Fibroblast of lung (primary cell): Measurements from ENCODE around the gene ETS2. TPM values are rescaled to one million over a fixed set of nuclear protein-coding genes. Genes with fewer than 3 reads are reported as not detected.

Source experiments
- DNase-seq, 2 donors: peaks; one replicate each; pipeline versions ENCODE4 v3.0.0 to v3.0.0-alpha.2; 2010; ENCODE audit warnings: low read depth in 2 of 2
- H2AFZ ChIP-seq: 2 replicates; pipeline ENCODE4 v1.5.1; 2012; ENCODE audit warnings: low read length, control low read depth, inconsistent platforms
- H3K27ac ChIP-seq: 2 replicates; pipeline ENCODE4 v1.5.1; 2011; ENCODE audit warnings: low read length, control low read depth; ENCODE audit not compliant: insufficient read depth
- H3K27me3 ChIP-seq: 2 replicates; pipeline ENCODE4 v1.5.1; 2011; ENCODE audit warnings: mild to moderate bottlenecking, low read length; ENCODE audit not compliant: control insufficient read depth, insufficient read depth
- H3K36me3 ChIP-seq: 2 replicates; pipeline ENCODE4 v1.5.1; 2011; ENCODE audit warnings: low read length; ENCODE audit not compliant: control insufficient read depth, insufficient read depth
- H3K4me1 ChIP-seq: 2 replicates; pipeline ENCODE4 v1.5.1; 2011; ENCODE audit warnings: low read length; ENCODE audit not compliant: control insufficient read depth, insufficient read depth; ENCODE audit errors: extremely low read depth
- H3K4me2 ChIP-seq: 2 replicates; pipeline ENCODE4 v1.5.1; 2011; ENCODE audit warnings: low read length, control low read depth; ENCODE audit not compliant: insufficient read depth; ENCODE audit errors: extremely low read depth
- H3K4me3 ChIP-seq, 4 experiments: fragments of 200-600 bp in 1 of 4; sonication (generic) in 1 of 4; replicated peaks in 1 of 4; 2 replicates each; pipeline ENCODE4 v1.5.1; 2011 to 2016; ENCODE audit warnings: low read length in 4 of 4, low read depth in 3 of 4, mild to moderate bottlenecking in 3 of 4, control low read depth in 2 of 4, inconsistent platforms in 1 of 4, mixed read lengths in 1 of 4; ENCODE audit not compliant: insufficient read depth in 1 of 4; ENCODE audit errors: control extremely low read depth in 1 of 4
- H3K79me2 ChIP-seq: 2 replicates; pipeline ENCODE4 v1.5.1; 2012; ENCODE audit warnings: mild to moderate bottlenecking, low read length, inconsistent platforms; ENCODE audit not compliant: control insufficient read depth, insufficient read depth
- H3K9ac ChIP-seq: 2 replicates; pipeline ENCODE4 v1.5.1; 2011; ENCODE audit warnings: mild to moderate bottlenecking, low read length, control low read depth; ENCODE audit not compliant: insufficient read depth
- H3K9me3 ChIP-seq: 2 replicates; pipeline ENCODE4 v1.5.1; 2012; ENCODE audit warnings: low read depth, low read length; ENCODE audit not compliant: control insufficient read depth, insufficient read depth
- H4K20me1 ChIP-seq: 2 replicates; pipeline ENCODE4 v1.5.1; 2011; ENCODE audit warnings: low read length; ENCODE audit not compliant: control insufficient read depth, insufficient read depth; ENCODE audit errors: extremely low read depth
- EZH2 ChIP-seq: IDR thresholded peaks from 2 replicates; pipeline ENCODE4 v1.5.1; 2012; ENCODE audit warnings: low read length, control low read depth, mild to moderate bottlenecking; ENCODE audit errors: missing control alignments
- polyA plus RNA-seq, 2 donors: library from polyadenylated mRNA; depleted of rRNA in 1 of 2; stranded (reverse) in 1 of 2; unstranded in 1 of 2; fragments of >200 nt; gene quantifications; 2 replicates each; pipeline ENCODE4 v1.2.1, GENCODE V29; 2011 to 2012; ENCODE audit warnings: missing spikeins in 1 of 2
- total RNA-seq: library from RNA; depleted of rRNA; stranded (reverse); fragments of >200 nt; gene quantifications from 2 replicates; pipeline ENCODE4 v1.2.1, GENCODE V29; 2014
- TF ChIP-seq, protein P1 (sequence below), 2 donors: IDR thresholded peaks in 1 of 2; conservative IDR thresholded peaks in 1 of 2; 1 replicate in 1 of 2; 2 replicates in 1 of 2; pipeline ENCODE4 v1.5.1; 2011 to 2012; ENCODE audit warnings: low read length in 2 of 2, control low read depth in 1 of 2, inconsistent platforms in 1 of 2, low read depth in 1 of 2, mild to moderate bottlenecking in 1 of 2

The ETS2 gene
- total and polyA plus RNA-seq, 2 donors (not counting 1 experiment from before 2014, with no cell fraction given): 28.0 to 77.3 TPM

DNA sequence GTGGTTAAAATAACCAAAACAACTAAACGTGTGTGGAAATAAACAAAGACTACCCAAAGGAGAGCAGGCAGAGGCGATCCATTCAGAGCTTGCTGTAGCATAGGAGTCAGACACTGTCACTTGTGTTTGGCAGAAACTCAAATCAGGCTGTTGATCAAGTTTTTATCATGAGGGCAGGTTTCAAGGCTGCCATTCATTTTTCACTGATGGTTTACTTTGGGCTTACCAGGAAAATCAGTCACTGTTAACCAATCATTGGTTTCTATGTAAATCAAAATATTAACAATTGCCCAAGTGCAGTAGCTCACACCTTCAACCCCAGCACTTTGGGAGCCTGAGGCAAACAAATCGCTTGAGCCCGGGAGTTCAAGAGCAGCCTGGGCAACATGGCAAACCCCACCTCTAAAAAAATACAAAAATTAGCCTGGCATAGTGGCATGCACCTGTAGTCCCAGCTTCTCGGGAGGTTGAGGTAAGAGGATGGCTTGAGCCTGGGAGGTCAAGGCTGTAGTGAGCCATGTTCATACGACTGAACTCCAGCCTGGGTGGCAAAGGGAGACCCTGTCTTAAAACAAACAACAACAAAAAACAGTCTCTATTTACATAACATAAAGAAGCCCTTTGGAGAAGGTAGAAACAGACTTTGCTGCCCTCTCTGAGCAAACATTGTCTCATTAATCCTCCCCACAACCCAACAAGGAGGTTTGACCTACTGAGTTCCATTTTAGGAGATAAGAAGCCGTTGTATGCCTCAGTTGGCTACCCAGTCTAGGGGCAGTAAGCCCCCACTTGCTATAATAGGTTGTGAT is 21.1 kb upstream of the ETS2 start:
- H3K9me3 ChIP-seq: no peaks in the 10 kb centered on the region

DNA sequence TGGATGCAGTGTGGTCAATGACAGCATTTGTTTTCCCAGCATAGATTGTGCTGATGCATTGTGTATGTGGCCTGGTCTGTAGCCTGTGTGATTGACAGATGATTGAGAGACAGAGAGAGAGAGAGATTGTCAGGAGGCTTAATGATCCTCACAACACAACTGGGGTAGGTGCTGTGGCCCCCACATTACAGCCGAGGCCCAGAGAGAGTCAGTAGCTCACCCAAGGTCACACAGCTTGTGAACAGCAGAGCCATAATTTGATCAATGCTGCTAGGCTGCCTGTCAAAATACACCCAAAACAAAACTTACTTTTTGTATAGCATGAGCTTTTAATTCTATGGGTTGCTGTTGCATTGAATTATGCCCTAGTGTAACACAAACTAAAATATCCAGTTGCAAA is 20.2 kb upstream of the ETS2 start:
- no peak for DNase-seq
- Histone ChIP-seq H3K27ac (no peak overlapping the region), H3K9ac (no peak overlapping the region), H3K4me2 (no peak overlapping the region), H3K4me1 (no peaks in the 10 kb centered on the region), H3K36me3 (no peaks in the 10 kb centered on the region), H2AFZ (no peak overlapping the region), H3K4me3 (no peak overlapping the region), H3K9me3 (no peaks in the 10 kb centered on the region), H4K20me1 (no peaks in the 10 kb centered on the region), H3K79me2 (no peaks in the 10 kb centered on the region), H3K27me3 (no peaks in the 10 kb centered on the region)
- no peak for TF ChIP-seq EZH2
- TF ChIP-seq, protein P1, sequence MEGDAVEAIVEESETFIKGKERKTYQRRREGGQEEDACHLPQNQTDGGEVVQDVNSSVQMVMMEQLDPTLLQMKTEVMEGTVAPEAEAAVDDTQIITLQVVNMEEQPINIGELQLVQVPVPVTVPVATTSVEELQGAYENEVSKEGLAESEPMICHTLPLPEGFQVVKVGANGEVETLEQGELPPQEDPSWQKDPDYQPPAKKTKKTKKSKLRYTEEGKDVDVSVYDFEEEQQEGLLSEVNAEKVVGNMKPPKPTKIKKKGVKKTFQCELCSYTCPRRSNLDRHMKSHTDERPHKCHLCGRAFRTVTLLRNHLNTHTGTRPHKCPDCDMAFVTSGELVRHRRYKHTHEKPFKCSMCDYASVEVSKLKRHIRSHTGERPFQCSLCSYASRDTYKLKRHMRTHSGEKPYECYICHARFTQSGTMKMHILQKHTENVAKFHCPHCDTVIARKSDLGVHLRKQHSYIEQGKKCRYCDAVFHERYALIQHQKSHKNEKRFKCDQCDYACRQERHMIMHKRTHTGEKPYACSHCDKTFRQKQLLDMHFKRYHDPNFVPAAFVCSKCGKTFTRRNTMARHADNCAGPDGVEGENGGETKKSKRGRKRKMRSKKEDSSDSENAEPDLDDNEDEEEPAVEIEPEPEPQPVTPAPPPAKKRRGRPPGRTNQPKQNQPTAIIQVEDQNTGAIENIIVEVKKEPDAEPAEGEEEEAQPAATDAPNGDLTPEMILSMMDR (conservative IDR thresholded peaks at IDR 0.05 in 1 of 2, IDR thresholded peaks at IDR 0.05 in 1 of 2; ENCODE audit: low read depth in 1 of 2, low read length in 2 of 2): no peak

More for the DNA sequence above, 21.1 kb upstream of the ETS2 start:
- H3K4me2 ChIP-seq: no peak overlapping the region
- TF ChIP-seq EZH2: no peak
- TF ChIP-seq, protein P1 (conservative IDR thresholded peaks at IDR 0.05 in 1 of 2, IDR thresholded peaks at IDR 0.05 in 1 of 2; ENCODE audit: low read depth in 1 of 2, low read length in 2 of 2): no peak
- H3K9ac ChIP-seq: no peak overlapping the region
- H3K4me3 ChIP-seq: no peak overlapping the region
- H3K36me3 ChIP-seq: no peaks in the 10 kb centered on the region
- no peaks in the 10 kb centered on the region for H3K27me3 ChIP-seq
- no peak for DNase-seq
- H2AFZ ChIP-seq: no peak overlapping the region
- H4K20me1 ChIP-seq: no peaks in the 10 kb centered on the region
- H3K4me1 ChIP-seq: no peaks in the 10 kb centered on the region
- H3K27ac ChIP-seq: no peak overlapping the region
- H3K79me2 ChIP-seq: no peaks in the 10 kb centered on the region

DNA sequence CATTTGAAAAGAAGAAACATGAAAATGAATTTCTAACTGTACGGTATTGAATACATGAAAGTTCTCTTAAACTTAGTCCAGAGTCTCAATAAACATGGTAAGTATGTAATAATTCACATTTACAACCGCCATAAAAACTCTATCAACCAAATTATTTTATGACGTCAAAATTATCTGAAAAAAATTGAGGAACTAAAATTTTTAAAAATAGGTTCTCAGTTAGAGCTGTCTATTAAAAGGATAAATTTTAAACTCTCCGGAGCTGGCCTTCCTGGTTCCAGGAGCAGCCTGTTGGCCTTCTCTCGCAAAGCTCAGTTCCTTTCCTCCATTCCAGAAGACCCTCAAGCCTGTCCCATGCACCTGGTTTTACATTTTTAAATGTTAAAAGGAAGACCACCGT is 18.7 kb upstream of the ETS2 start:
- DNase-seq: no peak
- no peaks in the 10 kb centered on the region for H4K20me1 ChIP-seq
- H3K27me3 ChIP-seq: no peaks in the 10 kb centered on the region
- H3K4me3 ChIP-seq: no peak overlapping the region
- no peak overlapping the region for H3K4me2 ChIP-seq
- no peaks in the 10 kb centered on the region for H3K9me3 ChIP-seq
- H3K27ac ChIP-seq: no peak overlapping the region
- TF ChIP-seq, protein P1 (conservative IDR thresholded peaks at IDR 0.05 in 1 of 2, IDR thresholded peaks at IDR 0.05 in 1 of 2; ENCODE audit: low read depth in 1 of 2, low read length in 2 of 2): no peak
- no peak for TF ChIP-seq EZH2
- H3K9ac ChIP-seq: no peak overlapping the region
- H3K4me1 ChIP-seq: no peaks in the 10 kb centered on the region
- H2AFZ ChIP-seq: no peak overlapping the region
- H3K36me3 ChIP-seq: no peaks in the 10 kb centered on the region
- H3K79me2 ChIP-seq: no peaks in the 10 kb centered on the region
